LNCAP (cell line): ENCODE results near the gene GTF2H3.

Experiments used
- CTCF ChIP-seq: fragments of 450-650 bp; IDR thresholded peaks from 2 replicates; pipeline ENCODE4 v1.5.1; 2017; ENCODE audit warnings: mild to moderate bottlenecking

Gene GTF2H3

GRCh38 chr12:123601602-123602489, 31.8 kb upstream of the GTF2H3 start, which contains the start of gene DDX55:
DDX55 (plus strand) TSS chr12:123602099; CDS start chr12:123602149, 50 bp downstream.
- TF ChIP-seq CTCF: peak; percentile 69

DNA sequence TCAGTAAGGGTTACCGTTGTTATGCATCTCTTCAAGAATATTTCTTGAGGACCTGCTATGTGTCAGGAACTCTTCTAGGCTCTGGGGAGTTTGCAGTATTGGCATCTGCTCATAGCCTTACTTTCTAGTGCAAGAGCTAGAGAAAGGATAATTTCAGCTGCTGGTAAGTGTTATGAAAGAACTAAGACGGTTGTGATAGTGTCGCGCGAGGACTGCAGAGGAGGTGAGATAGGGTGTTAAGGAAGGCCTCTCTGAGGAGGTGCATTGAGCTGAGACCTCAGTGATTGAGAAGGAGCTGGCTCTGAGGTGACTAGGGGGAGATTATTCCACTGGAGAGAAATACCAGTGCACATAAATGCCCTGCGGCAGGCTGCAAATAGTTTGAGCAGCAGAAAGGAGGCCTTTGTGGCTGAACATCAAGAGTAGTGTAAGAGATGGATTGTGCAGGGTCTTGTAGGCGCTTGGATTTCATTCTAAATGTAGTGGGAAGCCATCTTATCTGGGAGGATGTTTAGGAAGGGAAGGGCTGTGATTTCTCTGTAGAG, 30.9 kb upstream of the GTF2H3 start:
- TF ChIP-seq CTCF: no peak

- no peak for TF ChIP-seq CTCF
Measured at GRCh38 chr12:123607756-123608155, 25.9 kb upstream of the GTF2H3 start.

- TF ChIP-seq CTCF: no peak
Measured at GRCh38 chr12:123608182-123608581, 25.4 kb upstream of the GTF2H3 start.

GRCh38 chr12:123614110-123614509, 19.5 kb upstream of the GTF2H3 start:
- no peak for TF ChIP-seq CTCF

DNA sequence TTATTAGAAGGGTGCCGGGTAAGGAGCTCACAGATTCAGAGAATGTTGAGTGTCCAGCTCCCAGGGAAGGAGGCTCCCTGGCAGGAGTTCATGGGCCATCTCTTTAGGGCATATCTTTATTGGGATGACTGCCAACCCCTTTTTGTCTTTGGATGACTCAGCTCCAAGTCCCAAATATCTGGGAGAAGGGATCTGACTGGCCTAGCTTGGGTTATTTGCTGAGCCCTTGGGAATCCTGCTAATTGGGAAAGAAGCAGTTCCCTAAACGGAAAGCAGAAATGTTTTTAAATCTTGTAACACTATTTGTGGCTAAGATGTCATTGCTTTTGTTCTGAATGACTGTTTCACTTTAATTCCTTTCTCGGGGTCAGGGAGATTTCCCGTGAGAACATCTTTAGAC, 19.1 kb upstream of the GTF2H3 start:
- TF ChIP-seq CTCF: no peak

DNA sequence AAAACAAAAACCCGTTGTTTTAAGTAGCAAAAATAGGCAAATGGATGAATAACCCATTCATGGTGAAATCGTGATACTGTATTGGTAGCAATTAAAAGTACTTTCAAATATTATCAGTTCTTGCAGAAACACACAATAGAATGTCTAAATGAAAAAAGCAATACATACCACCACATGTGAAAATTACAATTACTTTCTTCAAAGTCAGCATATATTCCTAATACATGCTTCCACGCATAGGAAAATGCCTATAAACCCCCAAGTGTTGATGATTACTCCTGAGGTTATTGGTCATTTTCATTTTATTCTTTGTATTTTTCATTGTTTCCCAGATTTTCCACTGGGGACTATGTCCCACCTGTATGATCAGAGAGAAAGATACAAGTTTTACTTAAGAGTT, 16.5 kb upstream of the GTF2H3 start:
- no peak for TF ChIP-seq CTCF
